ENCODE results near the gene PDE8A. TPM values are rescaled to one million over a fixed set of nuclear protein-coding genes. Genes with fewer than 3 reads are reported as not detected.

The PDE8A gene
- total RNA-seq, 2 donors from 2014 or later = 19.2 to 23.2 TPM

GRCh38 chr15:85100186-85100937 is 118.7 kb downstream of the PDE8A start:
- H3K4me3 ChIP-seq = no peak overlapping the region
- no peaks in the 10 kb centered on the region for H3K27me3 ChIP-seq
- H3K4me1 ChIP-seq = no peaks in the 10 kb centered on the region
- DNase-seq (ENCODE audit: low spot score) = no peak
- no peak for TF ChIP-seq CTCF (IDR thresholded peaks at IDR 0.05)
- H3K27ac ChIP-seq = no peak overlapping the region
- peaks cover 9% of the 10 kb centered on the region for H3K36me3 ChIP-seq
- H3K9me3 ChIP-seq = no peaks in the 10 kb centered on the region

- no peak for TF ChIP-seq CTCF (IDR thresholded peaks at IDR 0.05)
- Histone ChIP-seq H3K4me1 (no peaks in the 10 kb centered on the region), H3K36me3 (peaks cover 17% of the 10 kb centered on the region), H3K9me3 (no peaks in the 10 kb centered on the region), H3K27me3 (no peaks in the 10 kb centered on the region), H3K4me3 (no peak overlapping the region), H3K27ac (no peak overlapping the region)
- no peak for DNase-seq (ENCODE audit: low spot score)
These were observed 122.9 kb downstream of the PDE8A start for GRCh38 chr15:85104584-85104983.

- Histone ChIP-seq H3K4me3 (no peak overlapping the region), H3K27me3 (no peaks in the 10 kb centered on the region), H3K36me3 (peaks cover 12% of the 10 kb centered on the region), H3K27ac (no peak overlapping the region), H3K9me3 (no peaks in the 10 kb centered on the region), H3K4me1 (no peaks in the 10 kb centered on the region)
- DNase-seq (ENCODE audit: low spot score) = no peak
- TF ChIP-seq CTCF (IDR thresholded peaks at IDR 0.05) = no peak
These were observed 126.5 kb downstream of the PDE8A start for GRCh38 chr15:85108136-85108535.

GRCh38 chr15:85109333-85109732 is 127.7 kb downstream of the PDE8A start:
- no peaks in the 10 kb centered on the region for H3K4me1 ChIP-seq
- no peaks in the 10 kb centered on the region for H3K9me3 ChIP-seq
- TF ChIP-seq CTCF (IDR thresholded peaks at IDR 0.05) = no peak
- H3K27me3 ChIP-seq = no peaks in the 10 kb centered on the region
- no peak overlapping the region for H3K27ac ChIP-seq
- no peak for DNase-seq (ENCODE audit: low spot score)
- H3K4me3 ChIP-seq = no peak overlapping the region
- peaks cover 12% of the 10 kb centered on the region for H3K36me3 ChIP-seq

- no peak for DNase-seq (ENCODE audit: low spot score)
- H3K4me3 ChIP-seq = no peak overlapping the region
- no peak for TF ChIP-seq CTCF (IDR thresholded peaks at IDR 0.05)
- H3K27me3 ChIP-seq = no peaks in the 10 kb centered on the region
- no peaks in the 10 kb centered on the region for H3K4me1 ChIP-seq
- H3K9me3 ChIP-seq = no peaks in the 10 kb centered on the region
- no peak overlapping the region for H3K27ac ChIP-seq
- peaks cover 28% of the 10 kb centered on the region for H3K36me3 ChIP-seq
These were observed 131.3 kb downstream of the PDE8A start for GRCh38 chr15:85112997-85113396.

GRCh38 chr15:85114886-85115285 is 133.2 kb downstream of the PDE8A start:
- H3K36me3 ChIP-seq = peaks cover 16% of the 10 kb centered on the region
- no peak for DNase-seq (ENCODE audit: low spot score)

More at GRCh38 chr15:85114886-85115285, 133.2 kb downstream of the PDE8A start:
- no peak for TF ChIP-seq CTCF (IDR thresholded peaks at IDR 0.05)
- Histone ChIP-seq H3K4me3 (no peak overlapping the region), H3K27me3 (no peaks in the 10 kb centered on the region), H3K9me3 (no peaks in the 10 kb centered on the region), H3K4me1 (peaks cover 0 to 3% of the 10 kb centered on the region in 2 donors), H3K27ac (no peak overlapping the region)
